ENCODE results near the gene RAP1A.

RAP1A gene

DNA sequence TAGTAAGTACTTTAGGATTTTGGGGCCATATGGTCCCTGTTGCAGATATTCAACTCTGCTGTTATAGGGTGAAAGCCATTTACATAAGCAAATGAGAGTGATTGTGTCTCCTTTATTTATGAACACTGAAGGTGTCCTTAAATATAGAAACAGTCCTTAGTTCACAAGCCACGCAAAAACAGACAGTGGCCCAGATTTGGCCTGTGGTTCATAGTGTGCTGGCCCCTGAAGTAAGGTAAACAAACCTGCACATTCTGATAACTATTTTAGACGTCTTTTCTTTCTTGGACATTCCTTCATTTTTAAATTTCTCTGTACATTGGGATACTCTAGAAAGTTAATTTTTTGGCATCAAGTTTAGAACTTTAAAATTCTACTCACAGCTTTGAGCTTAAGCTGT, 23.5 kb downstream of the RAP1A start:
- no peaks in the 10 kb centered on the region for H3K4me1 ChIP-seq
- TF ChIP-seq, protein P1, sequence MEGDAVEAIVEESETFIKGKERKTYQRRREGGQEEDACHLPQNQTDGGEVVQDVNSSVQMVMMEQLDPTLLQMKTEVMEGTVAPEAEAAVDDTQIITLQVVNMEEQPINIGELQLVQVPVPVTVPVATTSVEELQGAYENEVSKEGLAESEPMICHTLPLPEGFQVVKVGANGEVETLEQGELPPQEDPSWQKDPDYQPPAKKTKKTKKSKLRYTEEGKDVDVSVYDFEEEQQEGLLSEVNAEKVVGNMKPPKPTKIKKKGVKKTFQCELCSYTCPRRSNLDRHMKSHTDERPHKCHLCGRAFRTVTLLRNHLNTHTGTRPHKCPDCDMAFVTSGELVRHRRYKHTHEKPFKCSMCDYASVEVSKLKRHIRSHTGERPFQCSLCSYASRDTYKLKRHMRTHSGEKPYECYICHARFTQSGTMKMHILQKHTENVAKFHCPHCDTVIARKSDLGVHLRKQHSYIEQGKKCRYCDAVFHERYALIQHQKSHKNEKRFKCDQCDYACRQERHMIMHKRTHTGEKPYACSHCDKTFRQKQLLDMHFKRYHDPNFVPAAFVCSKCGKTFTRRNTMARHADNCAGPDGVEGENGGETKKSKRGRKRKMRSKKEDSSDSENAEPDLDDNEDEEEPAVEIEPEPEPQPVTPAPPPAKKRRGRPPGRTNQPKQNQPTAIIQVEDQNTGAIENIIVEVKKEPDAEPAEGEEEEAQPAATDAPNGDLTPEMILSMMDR (IDR thresholded peaks at IDR 0.05; ENCODE audit: low read depth, low read length), result no peak
- H3K4me3 ChIP-seq (ENCODE audit: low read depth, low read length), result no peak overlapping the region
- H3K9me3 ChIP-seq, result no peaks in the 10 kb centered on the region
- H3K36me3 ChIP-seq, result no peaks in the 10 kb centered on the region
- no peaks in the 10 kb centered on the region for H3K27me3 ChIP-seq
- no peak for DNase-seq

DNA sequence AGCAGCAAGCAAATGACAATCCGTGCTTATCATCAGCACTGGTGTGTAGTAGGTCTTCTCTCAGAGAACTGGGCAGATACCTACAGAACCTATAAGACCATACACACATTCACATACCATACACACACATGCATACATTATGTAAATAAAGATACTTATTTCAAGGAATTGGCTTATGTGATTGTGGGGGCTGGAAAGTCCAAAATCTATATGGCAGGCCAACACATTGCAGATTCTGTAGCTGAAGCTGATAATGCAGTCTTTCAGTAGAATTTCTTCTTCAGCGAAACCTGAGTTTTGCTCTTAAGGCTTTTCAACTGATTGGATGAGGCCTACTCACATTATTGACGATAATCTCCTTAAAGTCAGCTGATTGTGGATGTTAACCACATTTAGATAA, 24.1 kb downstream of the RAP1A start:
- Histone ChIP-seq H3K27me3 (no peaks in the 10 kb centered on the region), H3K9me3 (no peaks in the 10 kb centered on the region), H3K36me3 (no peaks in the 10 kb centered on the region), H3K4me3 (ENCODE audit: low read depth, low read length) (no peak overlapping the region), H3K4me1 (no peaks in the 10 kb centered on the region)
- DNase-seq, result no peak
- TF ChIP-seq, protein P1 (IDR thresholded peaks at IDR 0.05; ENCODE audit: low read depth, low read length), result no peak

DNA sequence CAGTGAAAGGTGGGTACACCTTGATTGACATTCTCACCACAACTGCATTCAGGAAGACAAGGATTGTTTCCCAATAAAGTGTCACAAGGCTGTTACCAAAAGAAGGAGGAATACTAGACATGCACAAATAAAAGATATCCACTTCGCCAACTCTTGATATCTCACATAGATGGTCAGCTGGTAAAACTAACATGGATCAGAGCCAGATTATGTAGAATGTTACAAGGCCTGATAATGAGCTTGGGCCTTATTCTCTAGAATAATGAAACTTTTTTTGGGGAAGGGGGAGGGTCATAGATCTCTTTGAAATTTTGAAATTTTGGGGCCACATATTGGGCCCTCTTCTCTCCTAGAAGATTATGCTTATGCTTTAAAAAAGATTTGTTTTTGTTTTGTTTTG, 24.9 kb downstream of the RAP1A start:
- Histone ChIP-seq H3K36me3 (no peaks in the 10 kb centered on the region), H3K4me1 (no peaks in the 10 kb centered on the region), H3K9me3 (no peaks in the 10 kb centered on the region), H3K4me3 (ENCODE audit: low read depth, low read length) (no peak overlapping the region), H3K27me3 (no peaks in the 10 kb centered on the region)
- TF ChIP-seq, protein P1 (IDR thresholded peaks at IDR 0.05; ENCODE audit: low read depth, low read length), result no peak
- DNase-seq, result no peak

DNA sequence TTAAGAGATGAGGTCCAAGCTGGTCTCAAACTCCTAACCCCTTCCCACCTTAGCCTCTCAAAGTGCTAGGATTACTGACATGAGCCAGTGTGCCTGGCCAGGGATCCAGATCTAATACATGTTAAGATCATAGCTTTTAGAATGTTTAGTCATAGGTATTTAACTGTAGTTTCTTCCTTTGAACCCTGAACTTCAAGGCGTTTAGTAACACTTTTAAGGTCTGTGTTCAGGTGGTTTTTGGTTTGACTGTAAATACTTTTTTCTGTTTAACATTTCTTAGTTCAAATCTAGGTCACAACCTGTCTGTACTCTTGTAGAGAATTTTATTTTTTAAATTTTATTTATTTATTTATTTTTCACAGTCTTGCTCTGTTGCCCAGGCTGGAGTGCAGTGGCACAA, 28.1 kb downstream of the RAP1A start:
- no peaks in the 10 kb centered on the region for H3K4me1 ChIP-seq
- TF ChIP-seq, protein P1 (IDR thresholded peaks at IDR 0.05; ENCODE audit: low read depth, low read length), result no peak
- no peaks in the 10 kb centered on the region for H3K9me3 ChIP-seq
- no peaks in the 10 kb centered on the region for H3K27me3 ChIP-seq
- no peak overlapping the region for H3K4me3 ChIP-seq (ENCODE audit: low read depth, low read length)
- no peak for DNase-seq
- H3K36me3 ChIP-seq, result no peaks in the 10 kb centered on the region

DNA sequence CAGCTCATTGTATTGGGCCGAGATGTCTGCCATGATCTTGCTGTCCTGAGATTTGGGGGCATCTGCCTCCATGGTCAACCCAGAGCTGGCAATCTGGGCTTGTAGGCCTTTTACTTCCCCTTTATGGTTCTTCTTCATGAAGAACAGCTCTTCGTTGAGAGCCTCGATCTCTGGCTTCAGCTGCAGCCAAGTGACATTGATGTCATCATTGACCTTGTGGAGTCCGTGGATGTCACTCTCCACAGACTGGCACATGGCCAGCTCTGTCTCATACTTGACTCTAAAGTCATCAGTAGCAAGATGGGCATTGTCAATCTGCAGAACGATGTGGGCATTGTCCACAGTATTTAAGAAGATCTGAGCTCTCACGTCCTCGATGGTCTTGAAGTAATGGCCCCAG, 29.2 kb downstream of the RAP1A start:
- peak; percentile 11 for DNase-seq
- no peaks in the 10 kb centered on the region for H3K27me3 ChIP-seq
- H3K36me3 ChIP-seq, result no peaks in the 10 kb centered on the region
- TF ChIP-seq, protein P1 (IDR thresholded peaks at IDR 0.05; ENCODE audit: low read depth, low read length), result no peak
- H3K4me1 ChIP-seq, result no peaks in the 10 kb centered on the region
- H3K4me3 ChIP-seq (ENCODE audit: low read depth, low read length), result no peak overlapping the region
- H3K9me3 ChIP-seq, result no peaks in the 10 kb centered on the region

DNA sequence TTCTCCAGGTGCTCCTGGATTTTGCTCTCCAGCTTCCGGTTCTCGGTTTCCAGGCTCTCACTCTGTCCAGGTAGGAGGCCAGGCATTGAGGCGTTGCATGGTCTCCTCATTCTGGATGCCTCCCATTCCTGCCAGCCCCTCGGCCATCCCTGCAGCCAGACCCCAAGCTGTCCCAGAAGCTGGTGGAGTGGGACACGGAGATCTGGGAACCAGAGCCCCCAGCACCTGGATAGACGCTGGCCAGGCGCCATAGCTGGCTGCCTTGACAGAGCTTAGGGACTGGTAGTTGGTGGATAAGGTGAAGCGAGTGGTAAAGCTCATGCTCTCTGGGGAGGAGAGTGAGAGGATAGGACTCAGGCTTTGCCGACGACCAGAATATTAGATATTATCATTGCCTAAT, 29.6 kb downstream of the RAP1A start:
- Histone ChIP-seq H3K27me3 (no peaks in the 10 kb centered on the region), H3K9me3 (no peaks in the 10 kb centered on the region), H3K4me3 (ENCODE audit: low read depth, low read length) (no peak overlapping the region), H3K36me3 (no peaks in the 10 kb centered on the region), H3K4me1 (no peaks in the 10 kb centered on the region)
- DNase-seq, result peak; percentile 21
- TF ChIP-seq, protein P1 (IDR thresholded peaks at IDR 0.05; ENCODE audit: low read depth, low read length), result no peak

Measured in BE2C (cell line).